Neutrophil (primary cell): ENCODE results near the gene KLHL14.

Source experiments
- H3K27ac ChIP-seq: fragments of 200-600 bp; sonication (generic); 2 replicates; pipeline ENCODE4 v1.5.1; 2016; ENCODE audit warnings: mild to moderate bottlenecking, moderate library complexity
- H3K27me3 ChIP-seq: fragments of 200-600 bp; sonication (generic); 2 replicates; pipeline ENCODE4 v1.6.0; 2016; ENCODE audit warnings: mild to moderate bottlenecking
- H3K36me3 ChIP-seq: fragments of 200-600 bp; sonication (generic); 2 replicates; pipeline ENCODE4 v1.5.1; 2017
- H3K4me1 ChIP-seq, 2 experiments: fragments of 200-600 bp in 1 of 2; sonication (generic) in 1 of 2; 1 replicate in 1 of 2; 2 replicates in 1 of 2; pipeline versions ENCODE4 v1.5.1 to v1.6.1; 2013 to 2016; ENCODE audit warnings: low read depth in 1 of 2, low read length in 1 of 2, mild to moderate bottlenecking in 1 of 2, moderate library complexity in 1 of 2; ENCODE audit not compliant: control insufficient read depth in 1 of 2, insufficient read depth in 1 of 2
- H3K4me3 ChIP-seq, 2 experiments: fragments of 200-600 bp in 1 of 2; sonication (generic) in 1 of 2; 1 replicate in 1 of 2; 2 replicates in 1 of 2; pipeline ENCODE4 v1.5.1; 2013 to 2016; ENCODE audit warnings: low read depth in 1 of 2, low read length in 1 of 2, mild to moderate bottlenecking in 1 of 2, moderate library complexity in 1 of 2
- H3K9me3 ChIP-seq: fragments of 200-600 bp; sonication (generic); 2 replicates; pipeline ENCODE4 v1.5.1; 2016
- TF ChIP-seq, protein P1 (sequence below): fragments of 200-600 bp; sonication (generic); IDR thresholded peaks from 2 replicates; pipeline ENCODE4 v1.5.1; 2016; ENCODE audit warnings: antibody characterized with exemption

KLHL14 gene

DNA sequence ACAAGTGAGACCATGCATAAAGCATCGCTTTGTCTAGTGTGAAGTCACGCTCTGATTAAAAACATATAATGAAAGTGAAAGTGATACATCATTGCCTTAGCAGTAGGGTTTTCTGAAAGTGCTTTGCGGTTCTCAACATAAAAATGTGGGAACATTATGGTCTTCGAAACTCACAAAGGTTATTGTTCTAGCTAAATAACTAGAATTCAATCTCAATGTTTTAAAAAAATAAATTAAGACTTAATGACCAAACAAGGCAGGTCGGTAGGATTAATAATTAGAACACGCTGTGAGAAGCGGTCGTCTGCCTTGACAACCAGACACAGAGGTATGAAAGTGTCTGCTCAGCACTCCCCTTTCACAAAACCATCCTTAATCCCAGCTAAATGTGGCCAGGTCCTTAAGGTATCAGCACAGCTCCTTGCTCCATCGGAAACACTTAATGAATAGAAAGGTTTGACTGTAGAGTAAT is 42.2 kb downstream of the KLHL14 start:
- Histone ChIP-seq H3K27me3 (no peaks in the 10 kb centered on the region), H3K36me3 (no peaks in the 10 kb centered on the region), H3K9me3 (no peaks in the 10 kb centered on the region), H3K4me1 (no peaks in the 10 kb centered on the region), H3K27ac (no peak overlapping the region), H3K4me3 (no peak overlapping the region)
- TF ChIP-seq, protein P1, sequence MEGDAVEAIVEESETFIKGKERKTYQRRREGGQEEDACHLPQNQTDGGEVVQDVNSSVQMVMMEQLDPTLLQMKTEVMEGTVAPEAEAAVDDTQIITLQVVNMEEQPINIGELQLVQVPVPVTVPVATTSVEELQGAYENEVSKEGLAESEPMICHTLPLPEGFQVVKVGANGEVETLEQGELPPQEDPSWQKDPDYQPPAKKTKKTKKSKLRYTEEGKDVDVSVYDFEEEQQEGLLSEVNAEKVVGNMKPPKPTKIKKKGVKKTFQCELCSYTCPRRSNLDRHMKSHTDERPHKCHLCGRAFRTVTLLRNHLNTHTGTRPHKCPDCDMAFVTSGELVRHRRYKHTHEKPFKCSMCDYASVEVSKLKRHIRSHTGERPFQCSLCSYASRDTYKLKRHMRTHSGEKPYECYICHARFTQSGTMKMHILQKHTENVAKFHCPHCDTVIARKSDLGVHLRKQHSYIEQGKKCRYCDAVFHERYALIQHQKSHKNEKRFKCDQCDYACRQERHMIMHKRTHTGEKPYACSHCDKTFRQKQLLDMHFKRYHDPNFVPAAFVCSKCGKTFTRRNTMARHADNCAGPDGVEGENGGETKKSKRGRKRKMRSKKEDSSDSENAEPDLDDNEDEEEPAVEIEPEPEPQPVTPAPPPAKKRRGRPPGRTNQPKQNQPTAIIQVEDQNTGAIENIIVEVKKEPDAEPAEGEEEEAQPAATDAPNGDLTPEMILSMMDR = no peak

DNA sequence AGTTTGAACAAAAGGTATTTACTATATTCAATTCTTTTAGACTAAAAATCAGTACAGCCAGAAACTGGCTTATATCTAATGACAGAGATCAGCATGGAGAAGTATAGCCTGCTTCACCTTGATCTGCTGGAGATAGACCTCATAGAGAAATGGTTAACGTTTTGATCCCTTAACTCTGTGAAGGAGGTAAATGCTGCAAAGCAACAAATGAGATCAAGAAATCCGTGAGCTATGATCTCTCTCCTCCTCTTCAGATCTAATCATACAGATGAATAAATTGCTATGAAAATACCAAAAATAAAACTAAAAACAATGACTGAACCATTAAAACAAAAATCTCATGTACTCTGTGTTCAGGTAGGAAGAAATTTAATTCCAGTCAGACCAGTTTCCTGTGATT is 42.8 kb downstream of the KLHL14 start:
- Histone ChIP-seq H3K4me1 (no peaks in the 10 kb centered on the region), H3K36me3 (no peaks in the 10 kb centered on the region), H3K27me3 (no peaks in the 10 kb centered on the region), H3K27ac (no peak overlapping the region), H3K4me3 (no peak overlapping the region), H3K9me3 (no peaks in the 10 kb centered on the region)
- TF ChIP-seq, protein P1 = no peak

DNA sequence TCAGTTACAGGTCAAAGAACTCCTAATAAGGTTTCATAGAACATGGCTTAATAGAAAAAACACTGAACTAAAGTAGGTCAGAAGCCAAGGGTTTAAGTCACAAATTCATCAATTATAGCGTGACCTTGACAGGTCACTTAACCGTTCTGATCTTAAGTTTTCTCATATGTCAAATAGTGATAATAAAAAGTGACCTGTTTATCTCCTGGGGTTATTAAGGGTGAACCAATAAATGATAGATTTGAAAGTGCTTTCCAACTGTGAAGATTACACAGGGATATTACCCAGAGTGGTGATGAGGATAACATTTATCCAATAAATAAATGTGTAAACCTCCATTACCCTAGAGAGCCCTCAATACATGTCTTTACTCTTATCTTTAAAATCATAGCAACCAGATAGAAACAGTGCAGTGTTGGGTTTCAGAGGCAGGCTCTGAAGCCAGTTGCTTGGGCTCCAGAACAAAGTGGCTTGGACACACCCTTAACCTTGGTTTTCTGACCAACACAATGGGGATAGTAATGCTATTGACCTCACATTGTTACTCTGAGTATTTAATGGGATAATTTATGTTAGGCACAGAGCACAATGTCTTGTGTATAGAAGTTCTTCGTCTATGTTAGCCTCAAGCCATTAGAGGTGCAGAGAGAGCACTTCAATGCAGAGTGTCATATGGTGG is 48.6 kb downstream of the KLHL14 start:
- Histone ChIP-seq H3K4me1 (no peaks in the 10 kb centered on the region), H3K4me3 (no peak overlapping the region), H3K9me3 (no peaks in the 10 kb centered on the region), H3K27ac (no peak overlapping the region), H3K27me3 (no peaks in the 10 kb centered on the region), H3K36me3 (no peaks in the 10 kb centered on the region)
- TF ChIP-seq, protein P1 = no peak

DNA sequence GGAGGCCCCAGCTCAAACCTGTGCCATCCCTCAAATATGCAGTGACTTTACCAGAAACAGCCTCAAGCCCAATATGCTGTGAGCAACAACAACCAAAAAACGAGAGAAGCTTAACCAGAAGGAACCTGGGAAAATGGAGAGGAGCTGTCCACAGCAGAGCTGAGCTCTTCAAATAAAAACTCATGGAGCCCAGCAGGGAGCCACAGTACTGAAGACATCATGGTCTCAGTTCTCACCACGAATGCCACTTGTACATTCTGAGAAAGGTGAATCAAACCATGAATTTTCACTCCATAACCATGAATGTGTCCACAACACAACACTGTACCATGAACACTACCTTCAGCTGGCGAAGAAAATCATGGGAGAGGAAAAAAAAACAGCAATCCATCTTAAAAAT is 50.5 kb downstream of the KLHL14 start:
- H3K27me3 ChIP-seq = no peaks in the 10 kb centered on the region
- H3K36me3 ChIP-seq = no peaks in the 10 kb centered on the region
- H3K4me3 ChIP-seq = no peak overlapping the region
- no peaks in the 10 kb centered on the region for H3K4me1 ChIP-seq
- H3K27ac ChIP-seq = no peak overlapping the region
- no peaks in the 10 kb centered on the region for H3K9me3 ChIP-seq
- TF ChIP-seq, protein P1 = no peak

DNA sequence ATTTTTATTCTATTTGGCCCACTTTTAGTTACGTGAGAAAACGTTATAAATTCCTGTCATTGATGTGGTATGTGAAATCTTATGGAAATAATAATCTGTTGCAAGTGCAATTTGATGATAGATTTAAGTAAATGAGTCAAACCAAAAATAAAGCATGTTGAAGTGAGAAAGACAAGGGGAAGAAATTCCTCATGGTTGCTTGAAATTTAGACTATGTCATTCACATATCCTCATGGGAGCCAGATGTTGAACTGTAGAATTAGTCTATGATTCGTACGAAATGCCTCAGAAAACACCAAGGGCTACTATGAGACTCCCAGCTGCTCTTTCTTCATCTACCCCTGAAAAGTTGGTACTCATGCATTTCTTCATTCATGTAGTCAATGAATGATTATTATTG is 55.7 kb downstream of the KLHL14 start:
- H3K9me3 ChIP-seq = no peaks in the 10 kb centered on the region
- H3K36me3 ChIP-seq = no peaks in the 10 kb centered on the region
- TF ChIP-seq, protein P1 = no peak
- H3K27ac ChIP-seq = no peak overlapping the region
- H3K27me3 ChIP-seq = no peaks in the 10 kb centered on the region
- no peaks in the 10 kb centered on the region for H3K4me1 ChIP-seq
- no peak overlapping the region for H3K4me3 ChIP-seq
